ENCODE data around the gene MCTP1.

The MCTP1 gene

DNA sequence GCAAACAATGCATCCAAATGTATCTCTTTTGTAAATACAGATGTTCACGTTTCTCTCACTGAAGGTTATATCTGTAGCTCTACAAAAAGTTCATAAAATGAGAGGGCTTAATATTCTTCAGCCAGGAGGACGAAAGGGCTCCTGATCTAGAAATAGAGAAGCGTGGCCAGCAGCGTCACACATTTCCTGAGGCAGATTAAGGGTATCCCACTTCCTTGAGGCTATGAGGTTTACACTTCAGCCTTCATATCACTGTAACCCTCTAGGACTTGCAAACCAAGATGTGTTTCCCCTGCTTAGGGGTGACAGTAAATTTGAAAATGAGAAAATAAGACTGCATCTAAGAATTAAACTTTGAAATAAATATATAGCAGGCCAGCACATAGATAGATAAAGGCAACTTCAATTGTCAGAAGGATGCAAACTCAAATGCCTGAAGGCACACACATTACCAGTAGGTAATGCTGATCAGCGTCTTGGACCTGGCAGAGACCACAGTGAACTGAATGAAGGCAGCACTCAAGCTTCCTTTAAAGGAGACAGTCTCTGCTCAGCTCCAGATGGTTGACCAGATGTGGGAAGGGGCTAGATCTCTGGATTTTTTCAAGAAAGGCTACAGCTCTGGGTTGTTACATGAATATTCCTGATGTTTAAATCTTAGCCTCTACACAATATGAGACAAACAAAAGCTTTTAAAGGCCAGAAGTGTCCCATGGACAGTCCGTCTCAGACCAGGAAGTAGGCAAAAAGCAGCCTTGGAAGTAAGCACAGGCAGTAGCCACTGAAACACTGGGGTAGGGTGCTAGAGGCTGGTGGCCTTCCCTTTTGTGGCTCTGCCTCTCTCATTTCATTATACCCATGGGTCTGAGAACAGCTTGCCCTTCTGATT, 197.7 kb downstream of the MCTP1 start:
- Histone ChIP-seq H3K4me2 (ENCODE audit: low read length) (no peak overlapping the region), H3K27me3 (ENCODE audit: control insufficient read depth, insufficient read depth, low read length) (no peaks in the 10 kb centered on the region), H3K36me3 (ENCODE audit: control insufficient read depth, insufficient read depth, low read length) (no peaks in the 10 kb centered on the region), H3K9me3 (ENCODE audit: control insufficient read depth, low read length) (peaks cover 3% of the 10 kb centered on the region), H2AFZ (no peak overlapping the region), H3K9ac (no peak overlapping the region), H3K27ac (no peak overlapping the region), H3K4me1 (no peaks in the 10 kb centered on the region), H3K4me3 (ENCODE audit: low read depth, low read length) (no peak overlapping the region), H3K79me2 (no peaks in the 10 kb centered on the region)
- TF ChIP-seq, protein P1, sequence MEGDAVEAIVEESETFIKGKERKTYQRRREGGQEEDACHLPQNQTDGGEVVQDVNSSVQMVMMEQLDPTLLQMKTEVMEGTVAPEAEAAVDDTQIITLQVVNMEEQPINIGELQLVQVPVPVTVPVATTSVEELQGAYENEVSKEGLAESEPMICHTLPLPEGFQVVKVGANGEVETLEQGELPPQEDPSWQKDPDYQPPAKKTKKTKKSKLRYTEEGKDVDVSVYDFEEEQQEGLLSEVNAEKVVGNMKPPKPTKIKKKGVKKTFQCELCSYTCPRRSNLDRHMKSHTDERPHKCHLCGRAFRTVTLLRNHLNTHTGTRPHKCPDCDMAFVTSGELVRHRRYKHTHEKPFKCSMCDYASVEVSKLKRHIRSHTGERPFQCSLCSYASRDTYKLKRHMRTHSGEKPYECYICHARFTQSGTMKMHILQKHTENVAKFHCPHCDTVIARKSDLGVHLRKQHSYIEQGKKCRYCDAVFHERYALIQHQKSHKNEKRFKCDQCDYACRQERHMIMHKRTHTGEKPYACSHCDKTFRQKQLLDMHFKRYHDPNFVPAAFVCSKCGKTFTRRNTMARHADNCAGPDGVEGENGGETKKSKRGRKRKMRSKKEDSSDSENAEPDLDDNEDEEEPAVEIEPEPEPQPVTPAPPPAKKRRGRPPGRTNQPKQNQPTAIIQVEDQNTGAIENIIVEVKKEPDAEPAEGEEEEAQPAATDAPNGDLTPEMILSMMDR (IDR thresholded peaks at IDR 0.05): no peak

DNA sequence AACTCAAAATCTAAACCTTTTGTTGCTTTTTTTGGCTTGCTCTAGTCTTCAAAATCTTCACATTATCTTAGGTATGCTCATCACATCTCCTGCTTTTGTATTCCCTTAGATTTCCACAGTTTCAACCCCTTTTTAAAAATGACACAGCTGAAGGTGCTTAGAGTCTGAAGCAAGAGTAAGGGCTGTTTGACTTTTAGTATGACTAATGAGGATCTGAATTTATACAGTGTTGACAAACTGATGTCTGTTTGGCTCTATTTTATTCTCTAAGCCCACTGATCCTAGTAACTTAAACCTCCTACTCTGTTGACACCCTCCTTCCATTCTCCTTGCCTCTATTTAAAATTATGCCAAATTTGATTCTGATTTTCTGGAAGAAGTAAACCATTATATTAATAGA, 200.1 kb downstream of the MCTP1 start:
- Histone ChIP-seq H3K79me2 (no peaks in the 10 kb centered on the region), H2AFZ (no peak overlapping the region), H3K27ac (no peak overlapping the region), H3K9me3 (ENCODE audit: control insufficient read depth, low read length) (no peaks in the 10 kb centered on the region), H3K4me2 (ENCODE audit: low read length) (no peak overlapping the region), H3K4me1 (no peaks in the 10 kb centered on the region), H3K36me3 (ENCODE audit: control insufficient read depth, insufficient read depth, low read length) (no peaks in the 10 kb centered on the region), H3K4me3 (ENCODE audit: low read depth, low read length) (no peak overlapping the region), H3K9ac (no peak overlapping the region), H3K27me3 (ENCODE audit: control insufficient read depth, insufficient read depth, low read length) (no peaks in the 10 kb centered on the region)
- TF ChIP-seq, protein P1 (IDR thresholded peaks at IDR 0.05): no peak

DNA sequence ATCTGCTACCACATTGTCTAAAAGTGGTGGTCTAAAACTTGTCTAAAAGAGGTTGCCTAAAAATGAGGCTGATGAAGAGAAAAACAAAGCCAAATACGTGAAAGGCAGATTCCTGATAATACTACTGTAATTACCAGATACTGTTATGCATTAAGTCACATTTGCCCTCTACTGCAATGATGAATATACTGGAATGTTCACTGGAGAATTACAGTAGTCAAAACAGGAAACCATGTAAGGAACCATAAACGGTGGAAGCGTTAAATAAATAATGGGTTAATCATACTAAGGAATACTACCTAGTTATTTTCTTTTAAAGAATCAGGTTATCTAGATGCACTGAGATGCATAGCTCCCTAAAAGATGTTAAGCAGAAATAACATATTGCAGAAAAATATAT, 201.3 kb downstream of the MCTP1 start:
- Histone ChIP-seq H2AFZ (no peak overlapping the region), H3K79me2 (no peaks in the 10 kb centered on the region), H3K4me1 (no peaks in the 10 kb centered on the region), H3K4me3 (ENCODE audit: low read depth, low read length) (no peak overlapping the region), H3K9me3 (ENCODE audit: control insufficient read depth, low read length) (no peaks in the 10 kb centered on the region), H3K27me3 (ENCODE audit: control insufficient read depth, insufficient read depth, low read length) (no peaks in the 10 kb centered on the region), H3K4me2 (ENCODE audit: low read length) (no peak overlapping the region), H3K9ac (no peak overlapping the region), H3K36me3 (ENCODE audit: control insufficient read depth, insufficient read depth, low read length) (no peaks in the 10 kb centered on the region), H3K27ac (no peak overlapping the region)
- TF ChIP-seq, protein P1 (IDR thresholded peaks at IDR 0.05): no peak

DNA sequence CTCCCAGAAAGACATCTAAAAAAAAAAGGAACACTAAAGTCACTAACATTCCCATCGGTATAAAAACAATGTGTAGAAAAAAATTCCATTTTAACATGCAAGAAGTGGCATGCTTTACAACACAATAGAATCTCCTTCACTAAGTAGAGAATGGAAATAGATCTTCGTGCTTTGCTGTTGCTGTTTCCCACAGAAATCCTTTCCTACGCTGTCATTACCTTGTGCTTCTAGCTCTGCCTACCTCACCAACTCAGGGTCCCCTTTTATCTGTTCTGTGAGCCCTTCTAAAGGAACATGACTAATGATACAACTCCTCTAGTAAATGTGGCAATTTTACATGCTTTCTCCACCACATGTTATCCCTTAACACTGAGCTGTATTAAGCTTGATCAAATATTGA, 202.9 kb downstream of the MCTP1 start:
- Histone ChIP-seq H3K4me3 (ENCODE audit: low read depth, low read length) (peak overlapping the region; percentile 20), H2AFZ (no peak overlapping the region), H3K9me3 (ENCODE audit: control insufficient read depth, low read length) (no peaks in the 10 kb centered on the region), H3K4me1 (no peaks in the 10 kb centered on the region), H3K79me2 (no peaks in the 10 kb centered on the region), H3K27ac (no peak overlapping the region), H3K27me3 (ENCODE audit: control insufficient read depth, insufficient read depth, low read length) (no peaks in the 10 kb centered on the region), H3K4me2 (ENCODE audit: low read length) (no peak overlapping the region), H3K36me3 (ENCODE audit: control insufficient read depth, insufficient read depth, low read length) (no peaks in the 10 kb centered on the region), H3K9ac (no peak overlapping the region)
- TF ChIP-seq, protein P1 (IDR thresholded peaks at IDR 0.05): no peak

DNA sequence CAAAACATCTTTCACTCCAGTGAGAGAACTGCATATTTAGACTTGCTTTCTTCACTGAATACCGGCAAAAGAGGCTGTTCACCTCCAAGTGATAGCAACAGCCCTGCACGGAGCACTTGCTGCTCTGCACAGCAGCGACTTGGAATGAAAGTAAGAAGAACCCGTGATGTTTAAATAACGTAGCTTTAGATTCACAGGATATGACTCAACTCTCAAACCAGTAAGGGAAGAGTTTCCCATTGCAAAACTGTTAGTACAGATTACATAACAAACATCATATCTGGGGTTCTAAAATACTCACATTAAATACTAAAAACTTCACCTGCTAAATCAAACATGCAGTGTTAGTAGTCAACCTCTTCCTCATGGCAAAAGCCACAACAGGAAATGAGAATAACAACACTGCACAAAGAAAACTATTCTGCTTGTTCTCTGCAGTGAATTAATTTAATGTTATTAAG, 203.4 kb downstream of the MCTP1 start:
- Histone ChIP-seq H3K27me3 (ENCODE audit: control insufficient read depth, insufficient read depth, low read length) (no peaks in the 10 kb centered on the region), H3K36me3 (ENCODE audit: control insufficient read depth, insufficient read depth, low read length) (no peaks in the 10 kb centered on the region), H3K27ac (no peak overlapping the region), H3K4me3 (ENCODE audit: low read depth, low read length) (peak overlapping the region; percentile 20), H3K4me2 (ENCODE audit: low read length) (no peak overlapping the region), H3K4me1 (no peaks in the 10 kb centered on the region), H3K79me2 (no peaks in the 10 kb centered on the region), H3K9me3 (ENCODE audit: control insufficient read depth, low read length) (no peaks in the 10 kb centered on the region), H3K9ac (no peak overlapping the region), H2AFZ (no peak overlapping the region)
- TF ChIP-seq, protein P1 (IDR thresholded peaks at IDR 0.05): no peak

Data from parathyroid adenoma (tissue), 2 donors.